Esophagus (tissue), 2 donors: ENCODE results near the gene MACROD2. TPM values are rescaled to one million over a fixed set of nuclear protein-coding genes. Genes with fewer than 3 reads are reported as not detected.

ENCODE experiments used
- H3K27ac ChIP-seq, 2 donors: one replicate each; pipeline ENCODE4 v1.5.1; 2013; ENCODE audit warnings: low read depth in 2 of 2, mild to moderate bottlenecking in 2 of 2, inconsistent platforms in 1 of 2, low read length in 1 of 2, moderate library complexity in 1 of 2
- H3K27me3 ChIP-seq, 2 donors: one replicate each; pipeline ENCODE4 v1.6.1; 2013; ENCODE audit warnings: low read length in 2 of 2, control low read depth in 1 of 2, mild to moderate bottlenecking in 1 of 2; ENCODE audit not compliant: insufficient read depth in 2 of 2, control insufficient read depth in 1 of 2
- H3K36me3 ChIP-seq, 2 donors: one replicate each; pipeline ENCODE4 v1.6.1; 2013; ENCODE audit warnings: low read length in 1 of 2; ENCODE audit not compliant: control insufficient read depth in 2 of 2, insufficient read depth in 2 of 2
- H3K4me1 ChIP-seq, 2 donors: one replicate each; pipeline ENCODE4 v1.6.1; 2013; ENCODE audit warnings: low read length in 1 of 2; ENCODE audit not compliant: control insufficient read depth in 2 of 2, insufficient read depth in 2 of 2
- H3K4me3 ChIP-seq, 2 donors: one replicate each; pipeline ENCODE4 v1.5.1; 2013; ENCODE audit warnings: low read length in 2 of 2, mild to moderate bottlenecking in 2 of 2, low read depth in 1 of 2, moderate library complexity in 1 of 2
- H3K9me3 ChIP-seq, 2 donors: one replicate each; pipeline ENCODE4 v1.6.1; 2013; ENCODE audit warnings: mild to moderate bottlenecking in 2 of 2, low read depth in 1 of 2, low read length in 1 of 2, moderate library complexity in 1 of 2; ENCODE audit not compliant: control insufficient read depth in 2 of 2, insufficient read depth in 1 of 2
- WGBS, 2 donors: extraction: QIAGEN DNeasy Blood & Tissue Kit; methylation state at CpG; one replicate each; pipeline ENCODE4 v1.1.7; 2013; 5-methylcytosine and 5-hydroxymethylcytosine counted together
- polyA plus RNA-seq, 2 donors: library from polyadenylated mRNA; stranded (reverse); fragments of 200-250 nt; gene quantifications; one replicate each; pipeline ENCODE4 v1.2.3, GENCODE V29; 2013
- donor health status: healthy with polysubstance abuse.
- donor health status: Bipolar disorder and iron deficiency.

Gene MACROD2
- polyA plus RNA-seq, 2 donors: 0.64 to 1.9 TPM

DNA sequence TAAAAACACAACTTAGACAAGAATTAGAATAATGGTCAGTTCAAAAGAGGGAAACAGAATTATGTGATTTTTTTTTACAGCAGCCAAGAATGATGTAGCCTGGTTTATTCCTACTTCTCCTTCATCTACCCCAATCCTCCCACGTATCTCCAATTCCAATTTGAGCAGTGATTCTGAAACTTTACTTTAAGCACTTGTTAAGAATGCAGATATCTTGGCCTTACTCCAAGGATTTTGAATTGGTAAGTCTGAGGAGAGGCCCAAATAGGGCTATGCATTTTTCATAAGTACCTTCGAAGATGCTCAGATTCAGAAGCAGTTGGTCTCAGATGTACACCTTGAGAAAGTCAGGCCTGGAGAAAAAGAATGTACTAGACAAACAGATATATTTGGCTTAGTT lies 575.5 kb downstream of the MACROD2 start:
- H3K27ac ChIP-seq: no peak overlapping the region
- H3K27me3 ChIP-seq: no peaks in the 10 kb centered on the region
- no peaks in the 10 kb centered on the region for H3K9me3 ChIP-seq
- no peaks in the 10 kb centered on the region for H3K36me3 ChIP-seq
- 52 to 58% methylated on average over 2 of the region's 2 CpGs for WGBS, 2 donors
- no peak overlapping the region for H3K4me3 ChIP-seq
- H3K4me1 ChIP-seq: no peaks in the 10 kb centered on the region

DNA sequence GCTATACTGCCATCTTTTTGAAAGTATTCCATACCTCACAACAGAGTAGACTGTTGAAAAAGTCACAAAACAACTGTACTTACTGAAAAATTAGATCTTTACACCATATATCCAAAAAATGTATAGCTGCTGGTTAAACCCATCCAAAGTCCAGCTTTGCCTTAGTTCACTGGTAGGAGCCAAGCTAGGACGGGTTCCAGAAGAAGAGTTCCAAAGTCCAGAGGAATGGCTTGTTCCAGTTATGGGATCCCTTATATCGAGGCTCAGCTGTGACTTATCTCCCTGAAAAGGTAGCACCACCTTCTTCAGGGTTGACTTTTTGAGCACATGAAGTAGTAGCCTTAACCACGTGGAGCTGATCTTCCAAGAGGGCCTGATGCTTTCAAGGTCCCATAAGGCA lies 578.4 kb downstream of the MACROD2 start:
- Histone ChIP-seq H3K36me3 (no peaks in the 10 kb centered on the region), H3K27ac (no peak overlapping the region), H3K9me3 (no peaks in the 10 kb centered on the region), H3K27me3 (no peaks in the 10 kb centered on the region), H3K4me3 (no peak overlapping the region), H3K4me1 (no peaks in the 10 kb centered on the region)
- 72 to 87% methylated on average over 3 of the region's 3 CpGs for WGBS, 2 donors

DNA sequence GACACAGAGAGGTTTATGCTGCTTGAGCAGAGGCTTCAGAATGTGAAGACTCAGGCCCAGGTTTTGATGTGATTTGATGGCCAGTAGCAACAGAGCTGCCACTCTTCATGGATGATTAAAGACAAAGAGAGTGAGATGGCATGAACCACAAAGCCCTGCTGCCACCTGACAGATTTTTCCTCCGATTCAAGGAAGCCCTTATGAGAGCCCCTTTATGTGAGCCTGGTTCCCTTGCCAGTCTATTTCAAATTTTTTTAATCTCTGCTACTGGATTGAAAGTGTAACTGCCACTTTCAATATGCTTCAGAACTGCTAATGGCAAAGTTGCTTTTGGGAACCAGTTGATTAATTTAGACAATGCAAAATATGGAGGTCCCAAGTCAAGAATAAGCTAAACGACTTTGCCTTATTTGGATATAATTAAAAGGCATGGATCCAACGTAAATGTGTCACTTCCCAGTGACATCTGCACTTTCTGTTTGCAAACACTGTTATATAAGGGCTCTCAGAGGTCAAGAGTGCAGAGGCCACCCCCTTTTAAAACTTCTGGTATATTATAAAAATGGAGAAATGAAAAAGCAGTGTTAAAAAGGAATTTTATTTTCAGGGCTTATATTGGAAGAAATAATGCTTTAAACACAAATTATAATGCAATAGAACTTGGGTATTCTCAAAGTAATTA lies 581.0 kb downstream of the MACROD2 start:
- no peaks in the 10 kb centered on the region for H3K36me3 ChIP-seq
- 59 to 65% methylated on average over 3 of the region's 3 CpGs for WGBS, 2 donors
- no peak overlapping the region for H3K4me3 ChIP-seq
- no peak overlapping the region for H3K27ac ChIP-seq
- no peaks in the 10 kb centered on the region for H3K9me3 ChIP-seq
- no peaks in the 10 kb centered on the region for H3K4me1 ChIP-seq
- H3K27me3 ChIP-seq: no peaks in the 10 kb centered on the region

DNA sequence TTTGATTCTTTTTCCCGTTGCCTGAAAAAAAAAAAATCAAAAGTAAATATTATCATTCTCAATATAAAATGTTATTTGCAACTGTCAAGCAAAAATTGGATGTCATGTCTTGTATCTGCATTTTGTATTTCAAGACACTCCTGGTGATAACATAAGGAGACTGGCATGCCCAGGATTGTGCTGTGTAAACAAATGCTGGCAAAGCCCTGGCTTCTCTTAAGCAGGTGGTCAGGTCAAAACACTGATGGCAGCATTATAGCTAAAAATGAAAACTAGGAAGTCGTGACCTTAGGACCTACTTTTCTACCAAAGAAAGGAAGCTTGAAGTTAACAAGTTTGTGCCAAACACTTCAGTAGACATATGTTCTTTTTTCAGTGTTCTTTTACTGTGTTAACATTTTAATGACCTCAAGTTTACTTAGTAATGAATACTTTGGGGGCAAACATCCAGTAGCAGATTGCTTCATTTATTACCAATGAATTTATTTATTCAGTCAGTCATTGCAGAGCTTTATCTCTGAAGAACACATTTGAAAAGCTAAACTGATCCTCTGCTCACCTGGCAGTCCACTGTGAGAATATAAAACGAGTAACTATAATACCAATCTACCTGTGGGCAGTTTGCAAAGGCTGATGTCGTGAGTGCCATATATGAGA lies 585.2 kb downstream of the MACROD2 start:
- no peaks in the 10 kb centered on the region for H3K27me3 ChIP-seq
- 45 to 59% methylated on average over 4 of the region's 4 CpGs for WGBS, 2 donors

DNA sequence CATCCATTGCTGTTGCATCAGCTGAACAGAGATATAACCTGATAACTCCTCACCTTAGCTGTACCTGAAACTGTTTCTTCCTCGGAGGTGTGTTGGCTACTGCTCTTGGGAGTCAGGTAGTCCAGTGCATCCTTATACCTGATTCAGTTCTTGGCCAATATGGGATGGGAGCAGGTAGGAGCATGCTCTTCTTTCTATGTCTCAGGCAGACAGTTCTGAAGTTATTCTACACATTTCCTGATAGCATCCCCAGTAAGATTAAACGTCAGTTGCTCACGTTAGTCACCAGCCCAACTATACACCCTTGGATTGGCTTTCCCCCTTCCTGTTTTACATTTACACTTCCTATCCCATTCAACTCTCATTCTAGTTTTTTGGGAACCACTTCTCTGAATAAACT lies 586.4 kb downstream of the MACROD2 start:
- H3K36me3 ChIP-seq: no peaks in the 10 kb centered on the region
- no peak overlapping the region for H3K4me3 ChIP-seq
- H3K4me1 ChIP-seq: peaks cover 0 to 1% of the 10 kb centered on the region in 2 donors
- no peaks in the 10 kb centered on the region for H3K27me3 ChIP-seq
- no peaks in the 10 kb centered on the region for H3K9me3 ChIP-seq
- WGBS, 2 donors: 62 to 73% methylated on average over 3 of the region's 3 CpGs
- no peak overlapping the region for H3K27ac ChIP-seq

More for the DNA sequence above, 585.2 kb downstream of the MACROD2 start:
- H3K9me3 ChIP-seq: no peaks in the 10 kb centered on the region
- H3K4me3 ChIP-seq: no peak overlapping the region
- H3K36me3 ChIP-seq: no peaks in the 10 kb centered on the region
- no peak overlapping the region for H3K27ac ChIP-seq
- peaks cover 0 to 1% of the 10 kb centered on the region in 2 donors for H3K4me1 ChIP-seq

DNA sequence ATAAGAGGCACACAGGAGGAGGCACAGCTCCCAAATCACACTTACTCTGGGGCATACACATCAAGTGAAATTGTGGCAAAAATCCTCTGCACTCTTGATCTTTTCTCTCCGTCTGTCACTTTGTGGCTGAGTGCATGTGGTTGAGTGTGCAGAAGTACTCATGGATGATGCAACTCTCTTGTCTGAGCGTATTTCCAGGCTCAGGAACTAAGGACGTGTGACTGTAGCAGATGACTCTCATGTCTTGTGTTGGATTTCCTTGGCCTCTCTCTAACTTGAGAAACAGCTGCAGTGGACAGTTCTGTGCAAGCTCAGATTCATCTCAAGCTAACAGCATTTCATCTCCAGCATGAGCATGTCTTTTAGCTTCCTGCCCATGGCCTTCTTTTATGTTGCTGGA lies 587.5 kb downstream of the MACROD2 start:
- WGBS, 2 donors: 52 to 54% methylated on average over 3 of the region's 3 CpGs
- Histone ChIP-seq H3K9me3 (no peaks in the 10 kb centered on the region), H3K27ac (no peak overlapping the region), H3K36me3 (no peaks in the 10 kb centered on the region), H3K4me3 (no peak overlapping the region), H3K27me3 (no peaks in the 10 kb centered on the region), H3K4me1 (peaks cover 0 to 1% of the 10 kb centered on the region in 2 donors)

DNA sequence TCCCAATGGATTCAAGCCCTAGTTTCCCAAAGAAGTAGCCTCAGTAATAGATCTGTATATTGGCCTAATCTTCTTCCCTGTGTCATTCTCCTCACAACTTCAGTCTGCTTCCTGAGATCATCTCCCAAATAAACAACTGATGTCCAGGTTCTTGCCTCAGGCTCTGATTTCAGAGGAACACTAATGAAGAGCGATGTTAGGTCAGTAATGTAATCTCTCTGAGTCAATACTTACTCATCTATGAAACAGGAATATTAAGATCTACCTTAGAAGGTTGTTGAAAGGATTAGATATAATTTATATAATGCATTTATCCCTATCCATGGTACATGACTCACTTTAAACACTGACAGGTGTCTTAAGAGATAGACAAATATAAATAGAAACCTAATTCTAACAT lies 588.1 kb downstream of the MACROD2 start:
- Histone ChIP-seq H3K4me1 (peaks cover 0 to 1% of the 10 kb centered on the region in 2 donors), H3K27me3 (no peaks in the 10 kb centered on the region), H3K36me3 (no peaks in the 10 kb centered on the region), H3K9me3 (no peaks in the 10 kb centered on the region), H3K27ac (no peak overlapping the region), H3K4me3 (no peak overlapping the region)
- 54 to 73% methylated on average over 1 of the region's 1 CpG for WGBS, 2 donors

DNA sequence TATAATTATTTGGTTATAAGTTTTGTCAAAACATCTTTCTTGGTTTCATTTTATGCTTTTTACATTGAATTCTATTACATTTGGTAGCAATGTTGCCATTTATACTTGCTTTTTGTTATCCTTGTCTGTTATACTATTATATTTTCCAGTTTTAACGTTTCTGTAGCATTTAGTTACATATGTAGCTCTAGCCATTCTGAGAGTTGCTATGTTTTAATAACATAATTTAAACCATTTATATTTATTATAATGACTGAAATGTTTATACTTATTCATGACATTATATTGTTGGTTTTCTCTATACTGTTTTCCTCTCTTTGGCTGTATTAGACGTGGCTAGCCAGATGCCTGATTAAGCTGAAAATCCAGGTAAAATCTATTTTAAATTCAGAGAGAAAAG lies 594.1 kb downstream of the MACROD2 start:
- no peaks in the 10 kb centered on the region for H3K27me3 ChIP-seq
- H3K27ac ChIP-seq: no peak overlapping the region
- H3K9me3 ChIP-seq: no peaks in the 10 kb centered on the region
- H3K4me1 ChIP-seq: no peaks in the 10 kb centered on the region
- 74 to 75% methylated on average over 2 of the region's 2 CpGs for WGBS, 2 donors
- H3K36me3 ChIP-seq: no peaks in the 10 kb centered on the region
- no peak overlapping the region for H3K4me3 ChIP-seq

DNA sequence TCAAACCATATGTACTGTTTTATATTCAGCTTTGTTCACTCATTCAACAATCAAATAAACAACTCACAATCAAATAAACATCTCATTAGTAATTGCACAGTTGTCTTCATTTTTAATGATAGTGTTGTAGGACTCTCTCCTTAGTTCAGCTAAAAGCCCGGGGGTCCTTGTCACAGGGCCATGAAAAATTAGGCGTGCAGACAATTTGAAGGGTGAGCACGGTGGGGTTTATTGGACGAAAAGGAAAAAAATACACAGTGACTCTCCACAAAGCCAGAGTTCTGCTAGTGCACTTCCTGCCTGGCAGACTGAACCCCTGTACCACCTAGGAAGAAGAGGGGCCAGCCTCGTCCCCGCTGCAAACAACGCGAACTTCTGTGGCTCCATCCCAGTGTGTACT lies 599.7 kb downstream of the MACROD2 start:
- H3K27me3 ChIP-seq: no peaks in the 10 kb centered on the region
- no peaks in the 10 kb centered on the region for H3K36me3 ChIP-seq
- 81 to 84% methylated on average over 8 of the region's 8 CpGs for WGBS, 2 donors
- H3K9me3 ChIP-seq: no peaks in the 10 kb centered on the region
- no peak overlapping the region for H3K4me3 ChIP-seq
- H3K27ac ChIP-seq: no peak overlapping the region
- H3K4me1 ChIP-seq: no peaks in the 10 kb centered on the region

DNA sequence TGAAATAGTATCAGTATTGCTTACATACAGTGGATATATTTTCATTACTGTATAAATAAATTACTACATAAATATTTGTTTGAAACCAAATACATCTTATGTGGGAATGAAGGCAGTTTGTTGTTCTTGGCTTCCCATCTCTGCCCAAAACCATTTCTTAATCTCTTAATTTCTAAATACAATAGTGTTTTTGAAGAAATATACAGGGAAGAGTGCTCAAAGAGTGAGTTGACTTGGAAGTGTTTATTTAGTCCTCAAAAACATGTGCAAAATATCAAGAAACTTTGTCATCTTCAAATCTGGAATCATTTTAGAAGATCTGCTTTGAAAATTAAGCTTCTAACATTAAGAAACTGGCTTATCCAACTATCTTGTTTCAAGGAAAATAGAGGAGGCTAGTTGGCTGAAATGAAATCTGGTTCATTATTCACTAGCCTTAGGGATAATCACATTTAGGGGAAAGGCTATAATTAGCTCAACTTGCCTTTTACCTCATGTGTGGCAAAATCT lies 601.9 kb downstream of the MACROD2 start:
- no peak overlapping the region for H3K27ac ChIP-seq
- H3K4me3 ChIP-seq: no peak overlapping the region
- H3K27me3 ChIP-seq: no peaks in the 10 kb centered on the region
- H3K4me1 ChIP-seq: no peaks in the 10 kb centered on the region
- H3K36me3 ChIP-seq: no peaks in the 10 kb centered on the region
- H3K9me3 ChIP-seq: no peaks in the 10 kb centered on the region
